Stimulated activated naive CD8-positive, alpha-beta T cell treated with anti-CD3 and anti-CD28 coated beads, Interleukin-15, Interleukin-2, amounts not matched to agents 100 U/mL and 50 U/mL, for 24 hours (primary cell): ENCODE measurements around the gene BHMT2.

Source experiments
- ATAC-seq: fragments of 150-1000 bp; cut with Tn5 transposase; one replicate; pipeline ENCODE4 v1.10.0; 2021
- DNase-seq: peaks from one replicate; pipeline ENCODE4 v3.0.0; 2021

Gene BHMT2

DNA sequence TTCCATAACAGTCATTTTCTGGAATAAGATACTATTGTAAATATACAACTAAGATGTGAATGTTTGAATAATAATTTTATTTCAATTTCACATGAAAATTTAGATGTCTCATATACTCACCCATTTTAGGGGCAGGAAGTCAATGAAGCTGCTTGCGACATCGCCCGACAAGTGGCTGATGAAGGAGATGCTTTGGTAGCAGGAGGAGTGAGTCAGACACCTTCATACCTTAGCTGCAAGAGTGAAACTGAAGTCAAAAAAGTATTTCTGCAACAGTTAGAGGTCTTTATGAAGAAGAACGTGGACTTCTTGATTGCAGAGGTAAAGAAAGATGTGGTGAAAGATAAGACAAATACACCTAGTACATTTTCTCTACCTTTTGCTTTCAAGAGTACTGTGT lies 50.7 kb downstream of the BHMT2 start:
- no peak for DNase-seq
- ATAC-seq = no peak

DNA sequence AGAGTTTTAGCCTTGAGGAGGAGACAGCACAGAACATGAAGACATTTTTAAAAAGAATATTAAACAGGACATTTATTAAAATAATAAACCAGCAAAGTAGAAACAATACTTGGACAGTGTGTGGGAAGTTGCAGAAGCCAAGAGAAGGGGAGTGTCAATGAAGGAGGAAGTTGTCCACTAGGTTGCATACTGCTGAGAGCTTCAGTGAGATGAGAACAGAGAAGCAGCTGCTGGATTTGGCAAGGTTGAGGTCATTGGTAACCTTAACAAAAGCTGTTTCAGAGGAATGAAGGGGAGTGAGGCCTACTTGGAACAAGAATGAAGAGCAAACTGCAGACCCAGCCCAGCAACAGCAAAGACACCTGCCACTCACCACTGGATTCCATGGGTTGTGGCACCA lies 53.4 kb downstream of the BHMT2 start:
- DNase-seq (no peak), ATAC-seq (no peak)

DNA sequence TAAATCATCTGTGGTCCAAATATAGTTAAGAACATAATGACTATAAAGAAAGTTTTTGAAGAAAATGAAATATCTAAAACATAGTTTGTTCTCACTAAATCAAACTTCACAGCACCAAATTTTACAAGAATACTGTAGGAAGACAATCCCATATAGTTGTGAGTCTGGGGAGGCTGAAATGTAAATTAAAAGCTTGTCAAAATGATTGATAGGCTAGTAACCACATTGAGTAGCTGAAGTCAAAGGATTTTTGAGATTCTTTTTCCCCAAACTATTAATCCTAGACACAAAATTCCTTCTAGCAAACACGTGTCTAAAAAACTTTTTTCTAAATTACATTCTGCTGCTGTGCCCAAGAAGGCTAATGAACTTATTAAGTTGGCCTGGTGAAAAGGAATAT lies 55.0 kb downstream of the BHMT2 start:
- no peak for DNase-seq
- ATAC-seq = no peak

DNA sequence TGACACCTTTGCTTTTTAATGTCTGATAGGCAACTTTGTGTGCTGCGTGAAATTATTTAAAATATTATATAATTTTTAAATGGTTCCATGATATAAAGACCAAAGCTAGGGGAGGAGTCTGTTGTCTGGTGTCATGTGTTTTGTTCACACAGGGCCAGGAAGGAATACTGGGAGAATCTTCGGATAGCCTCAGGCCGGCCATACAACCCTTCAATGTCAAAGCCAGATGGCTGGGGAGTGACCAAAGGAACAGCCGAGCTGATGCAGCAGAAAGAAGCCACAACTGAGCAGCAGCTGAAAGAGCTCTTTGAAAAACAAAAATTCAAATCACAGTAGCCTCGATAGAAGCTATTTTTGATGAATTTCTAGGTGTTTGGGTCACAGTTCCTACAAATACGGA lies 61.2 kb downstream of the BHMT2 start:
- ATAC-seq = no peak
- no peak for DNase-seq

GRCh38 chr5:79133121-79133656 lies 63.6 kb downstream of the BHMT2 start:
- ATAC-seq = no peak
- DNase-seq = no peak

- ATAC-seq (peak; percentile 53), DNase-seq (peak; percentile 79)
Measured at GRCh38 chr5:79133657-79134451, 64.3 kb downstream of the BHMT2 start.

GRCh38 chr5:79135790-79136553 lies 66.4 kb downstream of the BHMT2 start:
- ATAC-seq (peak; percentile 70), DNase-seq (no peak)

- ATAC-seq = no peak
- no peak for DNase-seq
Measured at GRCh38 chr5:79136618-79137017, 67.1 kb downstream of the BHMT2 start.
